Transverse colon (tissue), 4 donors: ENCODE measurements around the gene CD300E. TPM values are rescaled to one million over a fixed set of nuclear protein-coding genes. Genes with fewer than 3 reads are reported as not detected.

Source experiments
- DNase-seq: peaks from one replicate; pipeline ENCODE4 v3.0.0-alpha.2; 2019
- H3K27ac ChIP-seq, 4 donors: fragments of 200-600 bp; sonication (generic); 2 replicates each; pipeline ENCODE4 v1.5.1; 2016 to 2018; ENCODE audit warnings: inconsistent platforms in 4 of 4
- H3K27me3 ChIP-seq: fragments of 200-600 bp; sonication (generic); 2 replicates; pipeline ENCODE4 v1.5.1; 2017; ENCODE audit warnings: inconsistent platforms
- H3K36me3 ChIP-seq, 4 donors: fragments of 200-600 bp; sonication (generic); 2 replicates each; pipeline ENCODE4 v1.5.1; 2017 to 2019; ENCODE audit warnings: inconsistent platforms in 4 of 4
- H3K4me1 ChIP-seq, 4 donors: fragments of 200-600 bp; sonication (generic); 2 replicates each; pipeline ENCODE4 v1.5.1; 2017 to 2020; ENCODE audit warnings: inconsistent platforms in 4 of 4
- H3K4me3 ChIP-seq, 4 donors: fragments of 200-600 bp; sonication (generic); 1 replicate in 1 of 4; 2 replicates in 3 of 4; pipeline versions ENCODE4 v1.5.1 to v1.6.1; 2017 to 2019; ENCODE audit warnings: inconsistent platforms in 4 of 4
- H3K9me3 ChIP-seq, 2 donors: fragments of 200-600 bp; sonication (generic); 2 replicates each; pipeline ENCODE4 v1.5.1; 2017 to 2019; ENCODE audit warnings: inconsistent platforms in 2 of 2
- CTCF ChIP-seq, 5 experiments: fragments of 200-600 bp in 3 of 5; fragments of 450-650 bp in 2 of 5; sonication (generic) in 3 of 5; IDR thresholded peaks; 1 replicate in 2 of 5; 2 replicates in 3 of 5; pipeline ENCODE4 v1.5.1; 2016 to 2017; ENCODE audit warnings: antibody characterized with exemption in 5 of 5, inconsistent platforms in 3 of 5, mild to moderate bottlenecking in 2 of 5, moderate library complexity in 1 of 5
- EP300 ChIP-seq: sonication (generic); formaldehyde crosslinking; IDR thresholded peaks from one replicate; pipeline ENCODE4 v1.6.1; 2017; ENCODE audit warnings: antibody characterized with exemption, low read depth
- POLR2A ChIP-seq: fragments of 450-650 bp; IDR thresholded peaks from one replicate; pipeline ENCODE4 v1.6.1; 2016; ENCODE audit warnings: antibody characterized with exemption, mild to moderate bottlenecking, moderate library complexity
- POLR2AphosphoS5 ChIP-seq, 3 donors: sonication (generic); formaldehyde crosslinking; IDR thresholded peaks; one replicate each; pipeline ENCODE4 v1.6.1; 2016; ENCODE audit warnings: antibody characterized with exemption in 3 of 3
- WGBS, 2 donors: methylation state at CpG; one replicate each; pipeline ENCODE4 v1.1.5; 2018; ENCODE audit warnings: low coverage in 1 of 2; 5-methylcytosine and 5-hydroxymethylcytosine counted together
- in situ Hi-C, 4 donors: fragments of 200-750 bp; cut with MboI; loops; one replicate each; pipeline versions ENCODE4 v1.15.0 to v1.15.1; 2017; ENCODE audit warnings: low sequenced_read_pairs in 3 of 4, low pct_ligation_motif_present in 1 of 4, low pct_unique_long_range_greater_than_20kb in 1 of 4
- intact Hi-C: fragments of 100-400 bp; cut with DNase I; formaldehyde crosslinking; loops from one replicate; pipeline ENCODE4 v1.15.1; 2023; ENCODE audit warnings: low total_unique reads
- total RNA-seq, 4 donors: library from RNA; depleted of rRNA; stranded (reverse); fragments of >200 nt; gene quantifications; one replicate each; pipeline ENCODE4 v1.1.0, GENCODE V29; 2016

Gene CD300E
- total RNA-seq, 4 donors from 2014 or later, result 0.14 to 0.32 TPM; not detected in 2

- intact Hi-C loops (no loop called here), in situ Hi-C loops (no loop called here)
- Histone ChIP-seq H3K9me3 (no peaks in the 10 kb centered on the region), H3K27me3 (peaks cover 5% of the 10 kb centered on the region), H3K4me1 (no peaks in the 10 kb centered on the region), H3K27ac (no peak overlapping the region), H3K36me3 (no peaks in the 10 kb centered on the region), H3K4me3 (no peak overlapping the region)
- DNase-seq, result no peak
- TF ChIP-seq EP300, result no peak
- TF ChIP-seq POLR2A, result no peak
- TF ChIP-seq CTCF (IDR thresholded peaks at IDR 0.05), result no peak
- no peak for TF ChIP-seq POLR2AphosphoS5 (IDR thresholded peaks at IDR 0.05)
- 24 to 54% methylated on average over 2 to 3 of the region's 3 CpGs for WGBS, 2 donors
Measured at GRCh38 chr17:74599023-74599399, 24.5 kb downstream of the CD300E start.

- no peaks in the 10 kb centered on the region for H3K4me1 ChIP-seq
- DNase-seq, result no peak
- H3K9me3 ChIP-seq, result no peaks in the 10 kb centered on the region
- in situ Hi-C loops (no loop called here), intact Hi-C loops (no loop called here)
- no peak overlapping the region for H3K27ac ChIP-seq
- 71% methylated on average over 4 of the region's 4 CpGs; no CpG with 5 or more reads in 1 of the 2 donors for WGBS, 2 donors
- TF ChIP-seq POLR2AphosphoS5 (IDR thresholded peaks at IDR 0.05) (no peak), CTCF (IDR thresholded peaks at IDR 0.05) (no peak), EP300 (no peak), POLR2A (no peak)
- no peaks in the 10 kb centered on the region for H3K36me3 ChIP-seq
- peaks cover 5% of the 10 kb centered on the region for H3K27me3 ChIP-seq
- no peak overlapping the region for H3K4me3 ChIP-seq
Measured at GRCh38 chr17:74598346-74599022, 25.1 kb downstream of the CD300E start.

- Histone ChIP-seq H3K27me3 (peaks cover 5% of the 10 kb centered on the region), H3K36me3 (no peaks in the 10 kb centered on the region), H3K4me1 (no peaks in the 10 kb centered on the region), H3K27ac (no peak overlapping the region), H3K9me3 (no peaks in the 10 kb centered on the region), H3K4me3 (no peak overlapping the region)
- in situ Hi-C loops, result no loop called here
- 57 to 75% methylated on average over 7 to 8 of the region's 8 CpGs for WGBS, 2 donors
- DNase-seq, result no peak
- no peak for TF ChIP-seq POLR2A
- no peak for TF ChIP-seq POLR2AphosphoS5 (IDR thresholded peaks at IDR 0.05)
- no peak for TF ChIP-seq CTCF (IDR thresholded peaks at IDR 0.05)
- no peak for TF ChIP-seq EP300
- intact Hi-C loops, result loop anchor here (1.0 kb wide), 1 partner anchor 10 kb away; no protein-coding TSS in a partner anchor
Measured at GRCh38 chr17:74597069-74597790, 26.3 kb downstream of the CD300E start.

- Histone ChIP-seq H3K9me3 (no peaks in the 10 kb centered on the region), H3K4me1 (no peaks in the 10 kb centered on the region), H3K27ac (no peak overlapping the region), H3K27me3 (peaks cover 5% of the 10 kb centered on the region), H3K4me3 (no peak overlapping the region), H3K36me3 (no peaks in the 10 kb centered on the region)
- no peak for DNase-seq
- intact Hi-C loops, result no loop called here
- in situ Hi-C loops, result no loop called here
- TF ChIP-seq POLR2AphosphoS5 (IDR thresholded peaks at IDR 0.05), result no peak
- TF ChIP-seq CTCF (IDR thresholded peaks at IDR 0.05), result no peak
- no peak for TF ChIP-seq POLR2A
- TF ChIP-seq EP300, result no peak
- WGBS, 2 donors, result 64 to 68% methylated on average over 4 to 6 of the region's 6 CpGs
Measured at GRCh38 chr17:74595037-74595750, 28.3 kb downstream of the CD300E start.
